NCI-H345 treated with DMSO at 0.1 percent for 48 hours (cell line): Measurements from ENCODE around the gene PAGE2.
"Not testable (repeated sequence)": the region's sequence is repeated elsewhere in the genome, so short reads cannot be mapped to it uniquely, and the experiment has no call there.

Experiments used
- DNase-seq: peaks from one replicate; lab custom pipeline; 2025; ENCODE audit not compliant: unreplicated experiment; lab: John Stamatoyannopoulos, UW

PAGE2 gene

GRCh38 chrX:55120761-55121358 lies 32.0 kb downstream of the PAGE2 start:
- no peak for DNase-seq

- no peak for DNase-seq
Measured at GRCh38 chrX:55123900-55124299, 35.1 kb downstream of the PAGE2 start.

- no peak for DNase-seq
Measured at GRCh38 chrX:55127692-55128091, 38.9 kb downstream of the PAGE2 start.

- DNase-seq, result no peak
Measured at GRCh38 chrX:55129361-55129760, 40.5 kb downstream of the PAGE2 start.

- no peak for DNase-seq
Measured at GRCh38 chrX:55130481-55130880, 41.7 kb downstream of the PAGE2 start.

- DNase-seq, result no peak
Measured at GRCh38 chrX:55132416-55132815, 43.6 kb downstream of the PAGE2 start.

GRCh38 chrX:55135171-55135570 lies 46.4 kb downstream of the PAGE2 start:
- no peak for DNase-seq

GRCh38 chrX:55140800-55141199 lies 52.0 kb downstream of the PAGE2 start:
- not testable (repeated sequence) for DNase-seq
